AG09309 (cell line): Measurements from ENCODE around the gene SEZ6L.

Source experiments
- DNase-seq: peaks from one replicate; pipeline ENCODE4 v3.0.0-alpha.2; 2010; ENCODE audit warnings: low read depth
- H3K4me3 ChIP-seq: 2 replicates; pipeline ENCODE4 v1.5.1; 2011; ENCODE audit warnings: mild to moderate bottlenecking, low read depth, low read length, moderate library complexity; ENCODE audit not compliant: control insufficient read depth
- TF ChIP-seq, protein P1 (sequence below): IDR thresholded peaks from 2 replicates; pipeline ENCODE4 v1.5.1; 2011; ENCODE audit warnings: mild to moderate bottlenecking, low read depth, low read length, inconsistent platforms; ENCODE audit not compliant: insufficient read depth, control insufficient read depth; ENCODE audit errors: missing control alignments

Gene SEZ6L

DNA sequence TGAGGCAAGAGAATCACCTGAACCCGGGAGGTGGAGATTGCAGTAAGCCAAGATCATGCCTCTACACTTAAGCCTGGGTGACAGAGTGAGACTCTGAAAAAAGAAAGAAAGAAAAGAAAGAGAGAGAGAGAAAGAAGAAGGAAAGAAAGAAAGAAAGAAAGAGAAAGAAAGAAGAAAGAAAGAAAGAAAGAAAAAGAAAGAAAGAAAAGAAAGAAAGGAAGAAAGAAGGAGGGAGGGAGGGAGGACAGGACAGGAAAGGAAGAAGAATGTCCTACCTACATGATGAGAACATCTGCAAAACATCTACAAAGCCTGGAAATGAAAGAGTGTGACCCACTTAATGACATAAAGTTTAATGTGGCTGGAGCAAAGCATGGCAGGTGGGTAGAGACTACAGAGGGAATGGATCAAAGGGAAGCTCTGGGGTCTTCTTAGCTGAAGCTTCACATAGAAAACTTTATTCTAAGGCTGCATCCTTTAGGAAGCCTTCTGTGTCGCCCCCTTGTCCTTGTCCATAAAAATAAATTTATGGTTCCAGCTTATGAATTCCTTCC is 147.5 kb downstream of the SEZ6L start:
- DNase-seq = no peak
- no peak overlapping the region for H3K4me3 ChIP-seq
- TF ChIP-seq, protein P1, sequence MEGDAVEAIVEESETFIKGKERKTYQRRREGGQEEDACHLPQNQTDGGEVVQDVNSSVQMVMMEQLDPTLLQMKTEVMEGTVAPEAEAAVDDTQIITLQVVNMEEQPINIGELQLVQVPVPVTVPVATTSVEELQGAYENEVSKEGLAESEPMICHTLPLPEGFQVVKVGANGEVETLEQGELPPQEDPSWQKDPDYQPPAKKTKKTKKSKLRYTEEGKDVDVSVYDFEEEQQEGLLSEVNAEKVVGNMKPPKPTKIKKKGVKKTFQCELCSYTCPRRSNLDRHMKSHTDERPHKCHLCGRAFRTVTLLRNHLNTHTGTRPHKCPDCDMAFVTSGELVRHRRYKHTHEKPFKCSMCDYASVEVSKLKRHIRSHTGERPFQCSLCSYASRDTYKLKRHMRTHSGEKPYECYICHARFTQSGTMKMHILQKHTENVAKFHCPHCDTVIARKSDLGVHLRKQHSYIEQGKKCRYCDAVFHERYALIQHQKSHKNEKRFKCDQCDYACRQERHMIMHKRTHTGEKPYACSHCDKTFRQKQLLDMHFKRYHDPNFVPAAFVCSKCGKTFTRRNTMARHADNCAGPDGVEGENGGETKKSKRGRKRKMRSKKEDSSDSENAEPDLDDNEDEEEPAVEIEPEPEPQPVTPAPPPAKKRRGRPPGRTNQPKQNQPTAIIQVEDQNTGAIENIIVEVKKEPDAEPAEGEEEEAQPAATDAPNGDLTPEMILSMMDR = no peak

DNA sequence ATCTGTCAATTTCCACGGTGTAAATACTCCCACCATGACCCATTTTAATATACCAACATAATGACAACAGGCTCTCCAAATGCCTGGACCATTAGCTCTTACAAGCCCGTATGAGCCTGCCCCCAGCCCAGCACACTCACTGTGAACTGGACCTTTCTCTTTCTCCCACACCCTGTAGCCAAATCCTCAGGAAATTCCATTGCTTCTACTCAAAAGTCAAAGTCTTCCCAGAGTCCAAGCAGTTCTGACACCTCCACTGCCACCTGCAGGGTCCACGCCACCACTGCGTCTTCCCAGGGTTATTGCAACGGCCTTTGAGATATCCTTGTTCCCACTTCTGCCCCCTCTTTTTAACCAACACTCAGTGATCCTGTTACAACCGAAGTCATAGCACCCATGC is 149.7 kb downstream of the SEZ6L start:
- no peak overlapping the region for H3K4me3 ChIP-seq
- DNase-seq = no peak
- TF ChIP-seq, protein P1 = peak; percentile 34

DNA sequence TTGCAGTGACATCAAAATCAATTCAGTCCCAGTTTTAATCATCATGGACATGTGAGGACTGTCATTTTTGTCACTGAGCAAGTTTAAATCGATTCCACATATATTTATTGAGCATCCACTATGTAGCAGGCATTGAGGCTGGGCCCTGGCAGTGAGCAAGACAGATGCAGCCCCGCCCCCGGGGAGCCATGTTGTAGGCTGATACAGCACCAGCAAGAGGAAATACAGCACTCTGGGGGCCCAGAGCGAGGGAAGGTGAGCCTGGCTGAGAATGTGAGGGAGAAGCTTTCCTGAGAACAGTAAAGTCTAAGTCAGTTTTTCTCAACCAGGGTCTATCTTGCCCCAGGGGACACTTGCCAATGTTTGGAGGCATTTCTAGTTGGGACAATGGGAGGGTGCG is 151.2 kb downstream of the SEZ6L start:
- DNase-seq = no peak
- H3K4me3 ChIP-seq = no peak overlapping the region
- TF ChIP-seq, protein P1 = no peak

DNA sequence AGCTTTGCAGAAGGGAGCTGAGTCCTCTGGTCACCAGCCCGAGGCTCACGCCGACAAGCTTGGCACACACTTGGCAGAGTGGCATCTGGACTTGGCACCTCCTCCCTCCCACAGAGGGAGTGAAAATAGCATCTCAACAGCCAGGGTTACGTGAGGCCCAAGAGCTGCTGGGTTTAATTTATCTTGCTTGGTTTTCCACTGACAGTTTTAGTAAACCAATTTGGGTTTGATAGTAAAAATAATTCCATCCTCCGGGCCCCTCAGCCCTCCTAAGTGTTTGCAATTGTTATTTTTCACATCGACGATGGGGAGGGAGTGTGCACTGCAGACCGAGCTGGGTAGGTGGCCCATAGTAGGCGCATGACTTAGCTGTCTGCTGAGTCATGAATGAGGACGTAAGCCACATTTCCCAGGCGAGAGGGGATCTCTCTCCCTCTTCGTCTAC is 152.2 kb downstream of the SEZ6L start:
- TF ChIP-seq, protein P1 = no peak
- DNase-seq = peak; percentile 87
- H3K4me3 ChIP-seq = no peak overlapping the region

DNA sequence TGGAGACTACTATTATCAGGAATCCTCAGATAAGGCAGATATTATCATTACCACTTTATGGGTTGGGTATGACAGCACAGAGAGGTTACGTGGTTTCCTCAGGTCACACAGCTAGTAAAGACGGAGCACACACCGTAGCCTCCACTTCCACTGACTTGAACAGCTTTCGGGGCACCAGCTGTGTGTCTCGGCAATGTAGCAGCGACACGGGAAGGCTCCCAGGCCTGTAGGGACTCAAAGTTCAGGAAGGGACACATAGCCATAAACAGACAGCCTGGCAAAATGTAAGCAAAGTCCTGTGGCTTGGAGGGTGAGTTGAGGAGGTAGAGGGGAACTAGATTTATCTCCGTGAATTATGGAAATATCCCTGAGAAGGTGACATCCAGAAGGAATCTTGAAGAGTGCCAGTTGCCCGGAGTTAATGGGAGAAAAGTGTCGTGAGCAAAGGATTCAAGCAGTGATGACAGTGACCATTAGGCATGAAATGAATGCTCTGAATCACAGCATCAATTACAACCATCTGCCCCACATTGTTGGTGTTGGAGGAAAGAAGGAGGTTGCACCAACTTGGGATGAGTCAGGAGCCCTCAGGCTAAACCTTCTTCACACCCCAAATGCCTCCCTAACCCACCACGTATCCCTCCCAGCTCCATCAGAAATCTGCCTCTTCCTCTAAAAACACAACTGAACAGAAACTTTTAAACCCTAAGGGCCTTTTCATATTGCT is 153.1 kb downstream of the SEZ6L start:
- no peak overlapping the region for H3K4me3 ChIP-seq
- TF ChIP-seq, protein P1 = no peak
- DNase-seq = peak; percentile 95

DNA sequence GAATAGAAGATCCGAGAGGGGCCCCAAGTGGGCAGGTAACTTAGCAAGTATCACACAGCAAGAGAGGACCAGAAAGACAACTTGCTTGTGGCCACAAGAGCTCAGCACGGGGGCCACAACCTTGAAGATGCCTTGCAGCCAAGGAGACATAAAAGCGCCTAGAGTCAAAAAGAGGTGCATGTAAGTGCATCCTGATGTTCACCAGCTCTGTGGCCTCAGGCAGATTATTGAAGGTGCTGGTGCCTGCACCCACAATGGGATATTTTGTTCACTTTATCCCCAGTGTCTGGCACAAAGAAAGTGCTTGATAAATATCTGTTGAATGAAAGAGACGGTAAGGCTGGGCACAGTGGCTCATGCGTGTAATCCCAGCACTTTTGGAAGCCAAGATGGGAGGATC is 153.8 kb downstream of the SEZ6L start:
- TF ChIP-seq, protein P1 = no peak
- no peak for DNase-seq
- no peak overlapping the region for H3K4me3 ChIP-seq
